Activated naive CD4-positive, alpha-beta T cell treated with anti-CD3 and anti-CD28 coated beads, Interleukin-2, amount 50 U/mL, for 24 hours (primary cell): Measurements from ENCODE around the gene TIGD1.

Source experiments
- H3K27ac Mint-ChIP-seq: one replicate; pipeline ENCODE4 v1.8.0; 2021; ENCODE audit warnings: mild to moderate bottlenecking, mixed read lengths
- H3K27me3 Mint-ChIP-seq: one replicate; pipeline ENCODE4 v1.8.0; 2021; ENCODE audit warnings: mixed read lengths
- H3K36me3 Mint-ChIP-seq: one replicate; pipeline ENCODE4 v1.8.0; 2021; ENCODE audit warnings: mixed read lengths
- H3K4me1 Mint-ChIP-seq: one replicate; pipeline ENCODE4 v1.8.0; 2021; ENCODE audit warnings: mixed read lengths
- H3K4me3 Mint-ChIP-seq: one replicate; pipeline ENCODE4 v1.8.0; 2021; ENCODE audit warnings: mild to moderate bottlenecking, mixed read lengths
- H3K9me3 Mint-ChIP-seq: one replicate; pipeline ENCODE4 v1.8.0; 2021; ENCODE audit warnings: mixed read lengths

Gene TIGD1

GRCh38 chr2:232504438-232504837 is 45.9 kb downstream of the TIGD1 start:
- Mint-ChIP-seq H3K27ac (peak overlapping the region; percentile 76), H3K4me3 (peak overlapping the region; percentile 56), H3K4me1 (peaks cover 4% of the 10 kb centered on the region), H3K27me3 (peaks cover 14% of the 10 kb centered on the region), H3K36me3 (no peaks in the 10 kb centered on the region), H3K9me3 (no peaks in the 10 kb centered on the region)

GRCh38 chr2:232503809-232504323 is 46.5 kb downstream of the TIGD1 start:
- H3K4me3 Mint-ChIP-seq, result peak overlapping the region; percentile 47
- no peaks in the 10 kb centered on the region for H3K36me3 Mint-ChIP-seq

GRCh38 chr2:232502911-232503808 is 47.2 kb downstream of the TIGD1 start:
- H3K27me3 Mint-ChIP-seq, result peaks cover 12% of the 10 kb centered on the region
- no peaks in the 10 kb centered on the region for H3K9me3 Mint-ChIP-seq
- H3K4me3 Mint-ChIP-seq, result peak overlapping the region; percentile 47
- H3K4me1 Mint-ChIP-seq, result peaks cover 4% of the 10 kb centered on the region
- no peaks in the 10 kb centered on the region for H3K36me3 Mint-ChIP-seq
- no peak overlapping the region for H3K27ac Mint-ChIP-seq

More at GRCh38 chr2:232503809-232504323, 46.5 kb downstream of the TIGD1 start:
- Mint-ChIP-seq H3K27ac (peak overlapping the region; percentile 18), H3K27me3 (peaks cover 12% of the 10 kb centered on the region), H3K9me3 (no peaks in the 10 kb centered on the region), H3K4me1 (peaks cover 4% of the 10 kb centered on the region)

DNA sequence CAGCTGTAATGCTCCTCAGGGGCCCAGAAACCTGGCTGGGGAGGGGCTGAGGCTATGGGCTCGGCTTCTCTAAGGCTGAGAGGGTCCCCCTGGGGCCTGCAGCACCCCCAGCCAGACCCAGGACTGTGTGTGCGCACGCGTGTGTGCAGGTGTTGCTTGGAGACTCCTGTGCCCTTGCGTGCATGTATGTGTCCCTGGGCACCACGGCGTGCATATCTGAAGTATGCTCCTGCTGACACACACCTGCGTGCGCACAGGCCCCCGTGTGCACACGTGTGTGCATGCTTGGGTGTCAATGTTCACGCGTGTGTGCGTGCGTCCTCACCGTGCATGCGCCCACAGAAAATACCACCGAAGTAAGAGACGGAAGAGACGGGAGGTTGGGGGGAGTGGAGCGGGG is 47.8 kb downstream of the TIGD1 start:
- Mint-ChIP-seq H3K27ac (no peak overlapping the region), H3K27me3 (peaks cover 12% of the 10 kb centered on the region), H3K9me3 (no peaks in the 10 kb centered on the region), H3K4me3 (peak overlapping the region; percentile 78), H3K4me1 (peaks cover 4% of the 10 kb centered on the region), H3K36me3 (no peaks in the 10 kb centered on the region)

DNA sequence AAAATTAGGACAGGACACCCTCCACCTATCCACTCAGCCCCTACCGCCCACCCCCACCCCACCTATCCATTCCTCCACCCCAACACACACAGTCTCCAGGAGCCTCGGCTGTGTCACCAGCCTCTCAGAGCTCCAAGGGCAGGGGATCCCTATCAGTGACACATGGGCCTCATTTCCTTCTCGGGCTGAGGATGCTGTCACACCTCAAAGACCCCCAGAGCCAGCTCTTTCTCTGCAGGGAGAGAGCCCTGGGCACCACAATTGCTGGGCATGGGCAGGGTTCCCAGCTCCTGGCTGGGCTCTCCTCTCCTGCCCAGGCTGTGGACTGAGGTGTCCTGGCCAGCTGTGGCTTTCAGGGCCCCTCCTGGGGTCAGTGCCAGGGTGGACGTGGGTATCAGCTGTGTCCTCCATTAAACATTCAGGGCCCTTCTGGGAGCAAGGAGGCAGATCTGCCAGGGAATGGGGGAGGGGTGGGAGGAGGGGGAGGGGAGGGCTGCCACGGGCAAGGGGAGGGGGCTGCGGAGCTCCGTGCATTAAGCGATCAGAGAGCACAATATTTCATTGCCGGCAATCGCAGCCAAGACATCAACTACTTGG is 48.5 kb downstream of the TIGD1 start:
- H3K27ac Mint-ChIP-seq, result no peak overlapping the region
- H3K4me3 Mint-ChIP-seq, result no peak overlapping the region
- H3K9me3 Mint-ChIP-seq, result no peaks in the 10 kb centered on the region
- H3K4me1 Mint-ChIP-seq, result peaks cover 4% of the 10 kb centered on the region
- H3K27me3 Mint-ChIP-seq, result peaks cover 12% of the 10 kb centered on the region
- H3K36me3 Mint-ChIP-seq, result no peaks in the 10 kb centered on the region

DNA sequence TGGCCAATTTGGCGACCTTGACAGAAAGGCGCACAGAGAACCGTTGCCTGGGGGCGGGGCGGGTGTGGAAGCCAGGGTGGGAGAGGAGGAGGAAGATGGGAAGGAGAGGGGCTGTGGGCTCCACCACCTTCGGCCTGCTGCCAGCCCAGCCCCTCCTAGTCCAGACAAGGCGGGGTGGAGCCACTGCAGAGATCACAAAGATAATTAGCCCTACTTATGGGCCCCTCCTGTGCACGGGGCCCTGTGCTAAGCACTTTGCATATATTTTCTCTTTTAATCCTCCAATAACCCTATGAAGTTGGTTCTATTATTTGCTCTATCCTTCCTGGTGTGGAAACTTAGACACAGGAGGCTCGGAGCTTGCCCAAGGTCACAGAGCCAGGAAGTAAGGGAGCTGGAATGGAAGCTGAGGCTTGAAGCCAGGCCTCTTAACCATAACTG is 49.0 kb downstream of the TIGD1 start:
- Mint-ChIP-seq H3K9me3 (no peaks in the 10 kb centered on the region), H3K4me1 (peaks cover 4% of the 10 kb centered on the region), H3K36me3 (no peaks in the 10 kb centered on the region), H3K27ac (no peak overlapping the region), H3K27me3 (peaks cover 12% of the 10 kb centered on the region), H3K4me3 (no peak overlapping the region)

GRCh38 chr2:232498452-232498851 is 51.9 kb downstream of the TIGD1 start:
- Mint-ChIP-seq H3K4me1 (no peaks in the 10 kb centered on the region), H3K4me3 (no peak overlapping the region), H3K9me3 (no peaks in the 10 kb centered on the region), H3K27me3 (peaks cover 5% of the 10 kb centered on the region), H3K36me3 (no peaks in the 10 kb centered on the region), H3K27ac (no peak overlapping the region)
